Mammary epithelial cell (primary cell): ENCODE measurements around the gene XPNPEP3.

Experiments used
- CTCF ChIP-seq, 2 donors: IDR thresholded peaks in 1 of 2; conservative IDR thresholded peaks in 1 of 2; 2 replicates each; pipeline ENCODE4 v1.5.1; 2011 to 2012; ENCODE audit warnings: inconsistent platforms in 2 of 2, low read length in 2 of 2, mild to moderate bottlenecking in 2 of 2, control low read depth in 1 of 2, low read depth in 1 of 2; ENCODE audit not compliant: insufficient read depth in 1 of 2; ENCODE audit errors: extremely low read depth in 1 of 2
- EZH2 ChIP-seq: IDR thresholded peaks from 2 replicates; pipeline ENCODE4 v1.6.1; 2012; ENCODE audit warnings: low read length, inconsistent platforms, borderline replicate concordance

GRCh38 chr22:40819599-40820140 lies 37.3 kb upstream of the XPNPEP3 start:
- TF ChIP-seq EZH2 (no peak), CTCF (conservative IDR thresholded peaks at IDR 0.05 in 1 of 2, IDR thresholded peaks at IDR 0.05 in 1 of 2; ENCODE audit: extremely low read depth in 1 of 2, insufficient read depth in 1 of 2, low read depth in 1 of 2, low read length in 2 of 2) (no peak)
